Activated CD8-positive, alpha-beta memory T cell treated with anti-CD3 and anti-CD28 coated beads for 1 hour (primary cell): ENCODE results near the gene SPATA12.
"Not testable (repeated sequence)": the region's sequence is repeated elsewhere in the genome, so short reads cannot be mapped to it uniquely, and the experiment has no call there.

Experiments used
- DNase-seq, 2 donors: peaks; one replicate each; pipeline ENCODE4 v3.0.0-alpha.2; 2020; ENCODE audit warnings: low read depth in 1 of 2; ENCODE audit errors: extremely low read depth in 1 of 2

The SPATA12 gene

DNA sequence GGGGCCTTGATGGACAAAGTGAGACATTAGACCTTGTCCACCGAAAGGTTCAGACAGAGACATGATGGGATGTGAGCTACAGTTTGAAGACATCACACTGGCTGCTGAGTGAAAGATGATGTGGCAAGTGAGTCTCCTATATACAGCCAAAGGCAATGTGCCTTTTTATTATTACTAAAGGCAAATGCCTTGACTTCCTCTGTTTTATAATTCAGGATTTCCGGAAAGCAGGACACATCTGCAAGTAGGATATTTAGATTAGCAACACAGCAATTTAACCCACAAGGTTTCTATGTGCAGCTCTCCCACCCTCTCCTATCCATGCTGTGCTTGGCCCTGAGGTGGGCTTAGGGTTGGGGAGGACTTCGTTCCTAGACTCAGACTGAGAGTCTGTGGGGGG is 20.7 kb downstream of the SPATA12 start:
- no peak for DNase-seq

DNA sequence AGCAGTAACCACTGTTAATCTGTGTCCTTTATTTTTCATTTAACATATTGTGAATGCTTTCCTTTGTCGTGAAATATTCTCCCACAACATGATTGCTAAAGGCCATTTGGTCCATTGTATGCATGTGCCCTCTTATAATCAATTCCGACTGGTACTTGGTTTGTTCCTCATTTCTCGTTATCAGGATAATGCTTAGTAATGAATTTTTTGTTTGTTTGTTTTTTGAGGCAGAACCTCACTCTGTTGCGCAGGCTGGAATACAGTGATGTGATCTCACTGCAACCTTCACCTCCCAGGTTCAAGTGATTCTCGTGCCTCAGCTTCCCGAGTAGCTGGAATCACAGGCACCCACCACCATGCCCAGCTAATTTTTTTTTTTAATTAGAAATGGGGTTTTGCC is 22.0 kb downstream of the SPATA12 start:
- DNase-seq = no peak

DNA sequence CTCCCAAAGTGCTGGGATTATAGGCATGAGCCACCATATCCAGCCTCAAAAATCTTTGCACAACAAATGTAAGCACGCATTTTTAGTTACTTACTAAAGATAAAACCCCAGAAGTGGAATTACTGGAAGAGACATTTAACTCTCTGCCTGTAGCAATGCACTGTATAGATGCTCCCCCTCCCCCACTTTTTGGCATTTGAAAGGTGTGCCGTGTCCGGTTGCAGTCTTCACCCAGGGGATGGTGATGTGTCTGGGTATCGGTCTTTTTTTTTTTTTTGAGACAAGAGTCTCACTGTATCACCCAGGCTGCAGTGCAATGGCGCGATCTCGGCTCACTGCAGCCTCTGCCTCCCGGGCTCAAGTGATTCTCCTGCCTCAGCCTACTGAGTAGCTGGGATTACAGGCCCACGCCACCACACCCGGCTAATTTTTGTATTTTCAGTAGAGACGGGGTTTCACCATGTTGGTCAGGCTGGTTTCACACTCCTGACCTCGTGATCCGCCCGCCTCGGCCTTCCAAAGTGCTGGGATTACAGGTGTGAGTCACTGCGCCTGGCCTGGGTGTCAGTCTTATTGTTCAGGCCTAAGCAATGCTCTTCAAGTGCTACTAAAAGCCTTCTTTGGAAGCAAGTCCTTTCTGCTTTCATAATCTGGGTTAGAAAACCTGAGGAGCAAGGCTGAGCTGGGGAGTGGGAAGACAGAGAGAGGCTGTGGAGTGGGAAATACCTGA is 23.0 kb downstream of the SPATA12 start:
- DNase-seq = not testable (repeated sequence)

DNA sequence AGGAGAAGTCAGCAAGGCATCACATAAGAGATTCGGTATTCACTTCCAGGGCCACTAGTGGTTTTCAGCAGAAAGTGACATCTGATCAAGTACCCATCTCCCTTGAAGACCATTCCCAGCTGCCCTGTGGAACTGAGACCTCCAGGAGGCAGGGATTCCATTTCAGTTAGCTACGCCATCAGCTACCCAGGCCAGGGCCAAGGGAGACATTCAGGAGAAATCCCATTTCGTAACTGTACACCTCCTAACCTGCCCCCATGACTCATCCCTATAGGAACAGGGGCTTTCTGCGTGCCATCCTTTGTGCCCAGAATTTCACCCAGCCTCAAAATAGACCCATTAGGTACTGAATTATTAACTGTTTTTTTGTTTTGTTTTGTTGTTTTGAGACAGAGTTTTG is 24.7 kb downstream of the SPATA12 start:
- no peak for DNase-seq

DNA sequence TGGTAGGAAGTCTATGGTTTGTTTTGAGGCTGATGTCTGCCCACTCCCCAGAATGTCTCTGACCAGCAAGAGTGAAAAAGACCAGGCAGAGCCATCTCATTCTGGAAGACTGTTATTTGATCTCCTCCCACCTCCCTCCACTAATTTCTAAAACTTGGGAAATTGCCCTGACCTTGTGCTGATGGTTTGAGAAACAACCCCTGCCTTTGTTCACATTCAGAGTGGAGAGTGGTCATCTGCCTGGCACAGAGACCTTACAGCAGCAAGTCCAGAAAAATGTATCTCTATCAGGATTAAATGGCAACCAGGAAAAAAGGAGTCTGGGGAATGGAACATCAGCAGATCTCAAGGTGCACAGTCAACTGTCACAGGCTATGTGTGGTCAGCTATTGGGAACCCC is 25.7 kb downstream of the SPATA12 start:
- no peak for DNase-seq

DNA sequence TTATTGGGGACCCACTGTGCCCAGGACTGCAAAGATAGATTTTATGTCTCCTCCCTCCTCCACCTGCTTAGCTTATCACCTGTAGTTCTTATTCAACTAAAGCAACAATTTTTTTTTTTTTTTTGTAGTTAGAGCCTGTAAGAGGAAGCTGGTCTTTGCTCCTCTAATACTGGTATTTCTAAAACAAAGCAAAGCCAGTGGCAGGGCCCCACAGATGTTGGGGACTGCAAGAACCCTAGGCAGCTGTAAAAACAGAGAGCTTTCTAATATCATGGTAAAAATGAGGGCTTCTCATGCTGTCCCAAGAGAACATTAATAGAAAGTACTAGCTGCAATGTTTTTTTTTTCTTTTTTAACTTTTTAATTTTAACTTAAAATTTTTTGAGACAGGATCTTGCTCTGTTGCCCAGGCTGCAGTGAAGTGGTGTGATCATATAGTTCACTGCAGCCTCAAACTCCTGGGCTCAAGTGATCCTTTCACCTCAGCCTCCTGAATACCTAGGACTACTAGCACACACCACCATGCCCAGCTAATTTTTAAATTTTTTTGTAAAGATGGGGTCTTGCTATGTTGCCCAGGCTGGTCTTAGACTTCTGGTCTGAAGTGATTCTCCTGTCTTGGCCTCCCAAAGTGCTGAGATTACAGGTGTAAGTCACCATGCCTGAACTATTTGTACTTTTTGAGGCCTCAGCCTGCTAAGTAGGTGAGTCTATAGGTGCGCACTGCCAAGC is 27.1 kb downstream of the SPATA12 start:
- DNase-seq = no peak

DNA sequence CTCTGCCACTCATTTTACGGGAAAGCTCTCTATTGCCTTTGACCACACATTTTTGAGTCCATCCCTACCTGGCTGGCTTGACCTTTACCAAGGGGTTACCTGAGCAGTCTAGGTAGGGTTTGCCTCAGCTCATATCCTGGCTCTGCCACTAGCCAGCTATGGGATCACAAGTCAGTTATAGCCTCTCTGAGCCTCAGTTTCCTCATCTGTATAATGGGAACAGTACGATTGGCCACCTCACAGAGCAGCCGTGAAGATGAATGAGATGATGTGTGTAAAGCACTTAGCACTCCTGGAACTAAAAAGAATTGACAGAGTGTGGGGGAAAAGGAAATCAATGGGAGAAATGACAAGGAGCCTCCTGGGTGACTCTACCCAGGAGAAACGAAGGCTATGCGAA is 28.0 kb downstream of the SPATA12 start:
- no peak for DNase-seq

DNA sequence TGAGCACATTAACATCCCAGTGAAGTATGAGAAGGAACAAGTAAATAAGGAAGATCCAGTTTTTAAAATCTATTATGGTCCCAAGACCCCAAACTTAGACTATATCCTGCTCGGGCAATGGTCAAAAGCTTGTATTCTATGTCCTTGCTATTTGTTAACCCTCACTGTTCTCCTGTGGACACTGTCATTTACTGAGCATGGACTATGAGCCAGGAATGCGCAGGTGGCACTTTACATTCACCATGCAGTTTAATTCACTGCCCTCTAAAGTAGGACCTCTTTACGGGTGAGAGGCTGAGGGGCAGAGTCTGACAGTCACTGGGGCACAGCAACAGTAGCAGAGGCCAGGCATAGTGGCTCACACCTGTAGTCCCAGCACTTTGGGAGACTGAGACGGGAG is 28.6 kb downstream of the SPATA12 start:
- DNase-seq = no peak

DNA sequence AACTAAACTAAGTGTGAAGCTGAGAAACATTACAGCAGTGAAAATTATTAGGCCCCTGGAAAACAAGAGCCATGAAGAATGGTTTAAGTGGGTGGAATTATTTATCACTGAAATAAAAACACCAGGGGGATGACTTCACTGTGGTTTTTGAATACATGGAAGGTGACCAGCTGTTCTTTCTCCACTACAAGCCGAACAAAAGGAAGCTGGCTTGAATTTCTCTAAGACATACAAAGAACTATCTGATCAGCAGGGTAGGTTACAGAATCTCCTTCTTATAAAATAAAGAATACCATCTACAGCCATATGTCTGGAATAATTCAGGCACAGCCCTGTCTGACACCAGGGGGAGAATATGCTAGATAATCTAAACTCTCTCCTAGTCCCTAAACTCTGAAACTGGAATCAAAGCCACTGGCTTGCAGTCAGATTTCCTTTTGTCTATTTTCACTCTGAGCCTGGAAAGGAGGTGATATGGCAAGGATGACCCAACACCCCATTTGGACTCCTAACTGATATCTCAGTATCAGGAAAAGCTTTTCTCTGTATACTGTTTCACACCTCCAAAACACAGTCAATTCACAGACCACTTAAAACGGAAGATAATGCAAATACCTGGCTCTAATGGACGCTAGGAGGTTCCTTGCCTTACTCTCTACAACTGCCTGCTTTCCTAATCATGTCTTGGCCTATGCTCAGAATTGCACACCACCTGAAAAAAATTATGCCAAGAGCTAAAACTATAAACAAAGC is 31.2 kb downstream of the SPATA12 start:
- no peak for DNase-seq

DNA sequence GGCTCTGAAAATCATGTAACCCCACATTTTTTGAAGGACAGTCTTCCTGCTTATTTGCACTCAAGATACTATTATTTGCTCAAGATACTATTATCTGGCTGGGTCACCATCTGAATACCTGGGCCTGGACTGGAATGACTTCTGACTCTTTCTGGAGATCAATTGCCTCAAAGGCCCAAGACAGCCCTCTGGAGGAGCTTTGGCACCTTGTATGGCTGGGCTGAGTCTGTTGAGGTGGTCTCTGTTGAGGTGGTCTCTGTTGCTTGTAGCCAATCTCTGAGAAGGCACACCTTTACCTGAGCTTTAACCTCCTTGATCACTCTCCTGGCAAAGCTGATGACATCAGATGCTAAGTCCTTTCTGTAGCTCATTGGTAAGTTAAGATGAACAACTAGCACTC is 33.0 kb downstream of the SPATA12 start:
- no peak for DNase-seq

DNA sequence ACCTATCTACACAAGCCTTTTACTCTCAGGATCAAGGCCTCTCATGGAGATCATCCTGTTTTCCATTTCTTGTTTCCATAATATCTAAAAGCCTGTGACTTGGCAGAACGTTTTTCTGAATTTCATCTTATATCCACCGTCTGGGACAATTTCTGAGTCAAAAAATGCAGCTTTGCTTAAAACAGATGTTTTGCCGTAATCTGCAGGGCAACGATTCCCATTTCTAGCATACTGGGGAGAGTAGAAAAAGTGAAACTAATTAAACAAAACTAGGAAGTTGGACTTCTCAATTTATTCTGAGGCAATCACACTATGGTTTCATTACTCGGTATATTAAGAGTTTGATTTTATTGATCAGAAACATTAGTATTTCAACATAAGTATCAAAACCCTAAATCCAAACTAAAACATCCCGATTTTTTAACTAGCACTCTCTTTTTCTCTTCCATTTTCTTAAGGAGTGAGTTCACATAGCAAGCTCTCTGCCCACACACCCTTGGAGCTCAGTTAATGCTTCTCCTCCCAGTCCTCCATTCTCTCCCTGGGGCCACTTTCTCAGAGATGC is 33.6 kb downstream of the SPATA12 start:
- DNase-seq = no peak

DNA sequence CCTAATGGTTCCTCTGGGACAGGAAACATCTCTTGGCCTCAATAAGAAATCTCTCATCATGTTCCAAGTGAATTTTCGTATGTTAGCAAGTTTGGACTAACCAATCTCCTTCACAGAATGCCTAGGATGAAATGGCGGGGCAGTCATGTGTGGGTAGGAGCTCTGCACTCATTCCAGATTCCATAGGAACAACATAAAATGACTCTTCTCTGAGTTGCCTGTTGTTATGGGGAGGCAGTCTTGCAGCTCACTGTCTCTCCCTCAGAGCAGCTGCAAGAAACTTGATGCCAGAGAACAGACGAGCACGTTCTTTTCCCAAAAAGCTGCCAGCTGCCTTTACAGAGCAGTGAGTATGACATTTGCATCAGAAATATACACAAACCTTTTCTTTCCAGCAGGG is 34.1 kb downstream of the SPATA12 start:
- no peak for DNase-seq

DNA sequence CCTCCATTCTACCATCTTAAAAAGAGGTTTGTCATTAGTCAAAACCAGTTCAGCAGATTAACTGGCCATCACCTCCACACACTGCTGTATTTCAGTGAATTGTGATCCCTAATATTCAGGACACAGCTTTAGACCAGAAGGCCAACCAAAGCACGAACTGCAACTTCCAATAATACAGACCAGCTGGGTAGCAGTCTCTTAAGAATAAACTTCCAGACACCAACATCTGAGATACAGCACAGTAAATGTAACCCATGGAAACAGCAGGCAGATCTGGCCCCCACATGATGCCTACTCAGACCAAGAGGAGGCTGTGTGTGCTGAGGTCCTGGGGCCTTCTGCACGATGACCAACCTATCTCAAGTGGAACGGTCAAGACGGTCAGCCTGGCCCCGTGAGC is 34.9 kb downstream of the SPATA12 start:
- DNase-seq = no peak

DNA sequence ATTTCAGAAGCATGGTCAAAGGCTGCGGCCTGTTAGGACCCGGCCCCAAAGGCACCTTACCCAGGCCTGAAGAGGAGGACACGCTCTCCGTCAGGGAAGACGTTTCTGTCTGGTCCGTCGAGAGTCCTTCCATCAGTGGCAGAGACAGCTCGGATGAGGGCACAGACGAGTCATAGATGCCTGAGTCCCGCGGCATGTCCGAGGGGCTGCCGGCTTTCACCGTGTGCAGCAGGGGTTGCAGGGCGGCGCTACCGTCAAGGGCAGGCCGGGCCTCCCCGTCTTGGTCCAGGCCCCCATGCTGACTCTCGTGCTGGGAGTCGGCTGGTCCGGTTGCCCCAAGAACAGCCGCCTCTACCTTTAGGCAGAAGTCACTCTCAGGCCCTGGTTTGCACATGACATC is 37.1 kb downstream of the SPATA12 start:
- no peak for DNase-seq

DNA sequence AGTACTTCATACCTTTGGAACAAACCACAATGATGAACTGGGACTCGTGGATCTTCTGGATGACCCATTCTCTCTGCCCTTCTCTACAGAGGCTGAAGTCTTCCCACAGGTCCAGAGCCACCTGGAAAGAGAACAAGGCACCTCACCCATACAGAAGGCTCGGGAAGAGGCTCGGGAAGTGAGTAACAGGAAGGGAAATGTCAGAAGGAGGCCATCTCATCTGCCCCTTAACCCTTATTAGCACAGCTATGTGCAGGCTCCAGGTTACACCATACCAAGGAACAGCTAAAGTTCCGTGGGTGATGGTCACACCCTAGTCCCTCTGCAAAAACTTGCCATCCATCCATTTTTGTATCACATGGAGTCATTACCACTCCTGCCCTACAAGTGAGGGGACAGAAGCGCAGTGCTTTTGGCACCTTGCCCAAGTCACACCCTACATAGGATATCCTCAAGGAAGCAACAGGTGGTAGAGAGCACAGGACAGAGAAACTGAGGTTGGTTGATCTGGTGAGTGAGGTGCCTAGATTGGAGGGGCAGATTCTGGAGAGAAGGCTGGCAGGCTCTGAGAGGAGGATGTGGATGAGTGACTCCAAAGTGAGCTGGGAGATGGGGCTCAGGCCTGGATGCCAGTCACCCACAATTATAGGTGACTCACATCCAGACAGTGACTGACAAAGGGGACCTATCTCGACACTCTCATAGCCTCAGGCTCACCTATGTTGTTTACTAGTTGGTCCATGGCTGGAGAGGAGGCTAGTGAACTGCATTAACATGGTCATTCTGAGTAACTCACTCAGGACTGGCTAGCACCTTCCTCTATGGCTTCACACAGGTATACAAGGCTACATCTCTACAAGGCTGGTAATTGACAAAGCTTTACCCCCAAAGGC is 38.2 kb downstream of the SPATA12 start:
- DNase-seq = no peak

DNA sequence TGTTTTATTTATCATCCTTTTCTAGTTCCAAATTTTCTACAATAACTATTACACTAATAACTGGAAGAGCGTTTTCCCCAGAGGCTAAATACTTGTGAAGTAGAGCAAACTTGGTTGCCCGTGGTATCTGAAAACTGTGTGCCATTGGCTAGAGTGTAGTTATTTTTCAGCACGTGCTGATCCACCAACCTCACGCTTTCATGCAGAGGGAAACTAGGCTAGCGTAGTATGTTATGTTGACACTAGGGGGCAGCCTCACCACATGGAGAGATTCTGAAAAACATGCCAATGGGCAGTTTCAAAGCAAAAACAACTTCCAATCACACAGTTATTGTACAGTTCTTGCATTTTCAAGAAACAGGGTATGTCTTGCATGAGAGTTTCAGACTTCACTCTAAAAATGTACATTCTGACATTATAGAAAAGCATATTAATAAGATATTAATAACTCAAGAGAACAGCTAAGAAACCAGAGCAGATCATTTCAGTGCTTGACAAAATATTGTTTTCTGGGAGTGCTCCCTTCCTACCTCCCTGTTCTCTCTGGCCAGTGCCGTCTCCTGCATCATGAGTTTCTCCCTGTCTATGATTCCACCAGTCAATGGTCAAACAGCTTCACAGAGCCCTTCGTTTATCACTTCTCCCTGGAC is 39.7 kb downstream of the SPATA12 start:
- DNase-seq = peak; percentile 7 to 17

DNA sequence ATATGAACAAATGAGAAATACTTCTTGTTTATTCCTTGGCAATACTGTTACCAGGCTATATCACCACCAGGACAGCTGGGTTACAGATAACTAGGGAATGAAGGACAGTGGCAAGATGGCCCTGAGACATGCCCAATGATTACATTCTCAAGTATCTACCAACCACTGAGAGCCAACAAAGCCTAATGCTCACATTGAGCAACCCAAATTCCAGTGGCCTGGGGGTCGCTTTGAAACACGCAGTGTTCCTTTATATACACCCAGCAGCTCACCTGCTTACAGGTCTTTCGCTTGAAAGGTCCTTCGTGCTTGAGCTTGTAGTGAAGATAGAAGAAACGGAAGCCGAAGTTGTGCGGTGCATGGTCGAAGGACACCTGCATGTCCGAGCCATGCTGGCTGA is 45.1 kb downstream of the SPATA12 start:
- no peak for DNase-seq

DNA sequence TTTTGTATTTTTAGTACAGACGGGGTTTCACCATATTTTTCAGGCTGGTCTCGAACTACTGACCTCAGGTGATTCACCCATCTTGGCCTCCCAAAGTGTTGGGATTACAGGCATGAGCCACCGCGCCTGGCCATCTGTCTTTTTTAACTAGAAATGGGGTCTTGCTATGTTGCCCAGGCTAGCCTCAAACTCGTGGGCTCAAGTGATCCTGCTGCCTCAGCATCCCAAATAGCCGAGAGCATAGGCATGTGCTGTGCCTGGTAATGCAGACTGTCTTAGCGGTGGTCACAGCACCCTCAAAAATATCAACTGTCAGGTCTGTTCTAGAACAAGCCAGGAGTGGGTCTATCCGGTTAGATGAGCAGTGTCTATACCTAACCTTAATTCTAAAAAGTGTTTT is 48.2 kb downstream of the SPATA12 start:
- DNase-seq = no peak

DNA sequence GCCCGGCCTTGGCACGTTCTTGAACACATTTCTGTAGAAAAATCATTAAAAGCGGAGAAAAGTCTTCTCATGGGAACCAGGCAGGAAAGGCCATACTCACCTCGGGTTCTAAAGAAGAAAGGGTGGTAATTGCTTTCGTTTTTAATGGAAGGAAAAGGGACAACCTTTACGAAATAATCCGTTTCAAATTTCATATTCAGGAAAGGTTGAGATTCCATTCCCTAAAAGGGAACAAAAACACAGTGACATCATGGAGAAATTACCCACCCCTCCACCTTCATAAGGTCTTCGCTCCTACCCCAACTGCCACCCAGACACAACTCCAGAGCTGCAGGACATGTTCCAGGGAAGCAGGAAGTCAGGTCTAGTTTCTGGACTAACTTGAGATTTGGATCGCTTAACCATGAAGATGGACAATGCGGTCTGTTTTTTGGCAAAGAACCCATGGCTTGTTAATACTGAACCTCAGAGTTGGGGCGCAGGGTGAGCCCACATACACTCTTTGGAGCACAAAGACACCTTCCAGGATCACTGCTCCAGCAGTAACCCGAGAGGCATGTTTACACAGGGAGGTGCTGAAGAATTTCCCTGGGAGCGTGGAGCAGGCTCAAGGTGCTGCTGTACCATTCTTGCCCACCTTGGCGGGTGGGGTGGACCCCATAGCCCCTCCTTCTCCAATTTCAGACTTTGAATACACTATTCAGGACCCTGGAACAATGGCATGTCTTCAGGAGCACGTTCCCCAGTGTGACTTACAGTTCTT is 49.2 kb downstream of the SPATA12 start:
- no peak for DNase-seq
